ENCODE measurements around the gene ZIC4. TPM values are rescaled to one million over a fixed set of nuclear protein-coding genes. Genes with fewer than 3 reads are reported as not detected.
A peak's percentile ranks its signal among the peaks of the same experiment; 100 is the strongest.

Gene ZIC4
- total RNA-seq, 2 donors from 2014 or later: not detected

- H3K4me3 ChIP-seq: no peak overlapping the region
- no peaks in the 10 kb centered on the region for H3K9me3 ChIP-seq
- H3K36me3 ChIP-seq: no peaks in the 10 kb centered on the region
- no peak for DNase-seq (ENCODE audit: low spot score)
- no peak for TF ChIP-seq CTCF (IDR thresholded peaks at IDR 0.05)
- H3K4me1 ChIP-seq: peaks cover 0 to 63% of the 10 kb centered on the region in 2 donors
- peaks cover 26 to 75% of the 10 kb centered on the region in 2 donors for H3K27me3 ChIP-seq
- no peak overlapping the region for H3K27ac ChIP-seq
Measured at GRCh38 chr3:147394884-147395225, 11.5 kb downstream of the ZIC4 start.

GRCh38 chr3:147393943-147394883 is 12.1 kb downstream of the ZIC4 start:
- Histone ChIP-seq H3K27me3 (peaks cover 32 to 82% of the 10 kb centered on the region in 2 donors), H3K36me3 (no peaks in the 10 kb centered on the region), H3K9me3 (no peaks in the 10 kb centered on the region), H3K4me3 (peak overlapping the region; percentile 35 to 43), H3K27ac (no peak overlapping the region), H3K4me1 (peaks cover 0 to 63% of the 10 kb centered on the region in 2 donors)
- no peak for DNase-seq (ENCODE audit: low spot score)
- TF ChIP-seq CTCF (IDR thresholded peaks at IDR 0.05): no peak

GRCh38 chr3:147393261-147393942 is 12.9 kb downstream of the ZIC4 start:
- no peak for DNase-seq (ENCODE audit: low spot score)
- Histone ChIP-seq H3K36me3 (no peaks in the 10 kb centered on the region), H3K9me3 (no peaks in the 10 kb centered on the region), H3K27ac (no peak overlapping the region), H3K27me3 (peaks cover 39 to 86% of the 10 kb centered on the region in 2 donors), H3K4me3 (peak overlapping the region; percentile 35 to 43), H3K4me1 (peaks cover 0 to 63% of the 10 kb centered on the region in 2 donors)
- no peak for TF ChIP-seq CTCF (IDR thresholded peaks at IDR 0.05)

- Histone ChIP-seq H3K4me3 (peak overlapping the region; percentile 18 to 39), H3K4me1 (peaks cover 0 to 58% of the 10 kb centered on the region in 2 donors), H3K9me3 (no peaks in the 10 kb centered on the region), H3K36me3 (no peaks in the 10 kb centered on the region), H3K27me3 (peaks cover 36 to 87% of the 10 kb centered on the region in 2 donors), H3K27ac (no peak overlapping the region)
- no peak for TF ChIP-seq CTCF (IDR thresholded peaks at IDR 0.05)
- no peak for DNase-seq (ENCODE audit: low spot score)
Measured at GRCh38 chr3:147392625-147392946, 13.8 kb downstream of the ZIC4 start.

- TF ChIP-seq CTCF (IDR thresholded peaks at IDR 0.05): no peak
- Histone ChIP-seq H3K36me3 (no peaks in the 10 kb centered on the region), H3K27ac (no peak overlapping the region), H3K4me3 (peak overlapping the region; percentile 18 to 39), H3K27me3 (peaks cover 36 to 84% of the 10 kb centered on the region in 2 donors), H3K4me1 (peaks cover 0 to 56% of the 10 kb centered on the region in 2 donors), H3K9me3 (no peaks in the 10 kb centered on the region)
- DNase-seq (ENCODE audit: low spot score): no peak
Measured at GRCh38 chr3:147391781-147392624, 14.3 kb downstream of the ZIC4 start.

Measured in right atrium auricular region (tissue), 2 donors.